Spleen (tissue), 7 donors: Measurements from ENCODE around the gene KCNC1.

Source experiments
- CTCF ChIP-seq, 11 experiments: fragments of 200-600 bp in 7 of 11; fragments of 450-650 bp in 4 of 11; sonication (generic) in 4 of 11; IDR thresholded peaks in 8 of 11; conservative IDR thresholded peaks in 3 of 11; 1 replicate in 7 of 11; 2 replicates in 4 of 11; pipeline versions ENCODE4 v1.4.0 to v1.8.0; 2016 to 2021; ENCODE audit warnings: antibody characterized with exemption in 11 of 11, inconsistent platforms in 4 of 11, mild to moderate bottlenecking in 1 of 11
- POLR2A ChIP-seq, 3 donors: fragments of 450-650 bp; IDR thresholded peaks; one replicate each; pipeline ENCODE4 v1.5.1; 2017; ENCODE audit warnings: antibody characterized with exemption in 3 of 3, mild to moderate bottlenecking in 1 of 3
- POLR2AphosphoS5 ChIP-seq, 3 donors: sonication (generic); formaldehyde crosslinking; IDR thresholded peaks; one replicate each; pipeline ENCODE4 v1.5.1; 2017; ENCODE audit warnings: antibody characterized with exemption in 3 of 3
- donor health status: DM: no; HTN: no; CAD: no; lungs with moderate emphysema.
- donor health status: DM: no; HTN: no; CAD: no.
- donor health status: DM: no; HTN: no; CAD: no.

GRCh38 chr11:17792161-17792560 lies 57.6 kb downstream of the KCNC1 start:
- TF ChIP-seq POLR2AphosphoS5 (IDR thresholded peaks at IDR 0.05), result no peak
- TF ChIP-seq CTCF (IDR thresholded peaks at IDR 0.05 in 8 of 11, conservative IDR thresholded peaks at IDR 0.05 in 3 of 11), result no peak
- no peak for TF ChIP-seq POLR2A (IDR thresholded peaks at IDR 0.05)
